Fibroblast of lung (primary cell): ENCODE results near the gene RPS6KA2. TPM values are rescaled to one million over a fixed set of nuclear protein-coding genes. Genes with fewer than 3 reads are reported as not detected.

Experiments
- DNase-seq, 2 donors: peaks; one replicate each; pipeline versions ENCODE4 v3.0.0 to v3.0.0-alpha.2; 2010; ENCODE audit warnings: low read depth in 2 of 2
- H2AFZ ChIP-seq: 2 replicates; pipeline ENCODE4 v1.5.1; 2012; ENCODE audit warnings: low read length, control low read depth, inconsistent platforms
- H3K27ac ChIP-seq: 2 replicates; pipeline ENCODE4 v1.5.1; 2011; ENCODE audit warnings: low read length, control low read depth; ENCODE audit not compliant: insufficient read depth
- H3K27me3 ChIP-seq: 2 replicates; pipeline ENCODE4 v1.5.1; 2011; ENCODE audit warnings: mild to moderate bottlenecking, low read length; ENCODE audit not compliant: control insufficient read depth, insufficient read depth
- H3K36me3 ChIP-seq: 2 replicates; pipeline ENCODE4 v1.5.1; 2011; ENCODE audit warnings: low read length; ENCODE audit not compliant: control insufficient read depth, insufficient read depth
- H3K4me1 ChIP-seq: 2 replicates; pipeline ENCODE4 v1.5.1; 2011; ENCODE audit warnings: low read length; ENCODE audit not compliant: control insufficient read depth, insufficient read depth; ENCODE audit errors: extremely low read depth
- H3K4me2 ChIP-seq: 2 replicates; pipeline ENCODE4 v1.5.1; 2011; ENCODE audit warnings: low read length, control low read depth; ENCODE audit not compliant: insufficient read depth; ENCODE audit errors: extremely low read depth
- H3K4me3 ChIP-seq, 4 experiments: fragments of 200-600 bp in 1 of 4; sonication (generic) in 1 of 4; replicated peaks in 1 of 4; 2 replicates each; pipeline ENCODE4 v1.5.1; 2011 to 2016; ENCODE audit warnings: low read length in 4 of 4, low read depth in 3 of 4, mild to moderate bottlenecking in 3 of 4, control low read depth in 2 of 4, inconsistent platforms in 1 of 4, mixed read lengths in 1 of 4; ENCODE audit not compliant: insufficient read depth in 1 of 4; ENCODE audit errors: control extremely low read depth in 1 of 4
- H3K79me2 ChIP-seq: 2 replicates; pipeline ENCODE4 v1.5.1; 2012; ENCODE audit warnings: mild to moderate bottlenecking, low read length, inconsistent platforms; ENCODE audit not compliant: control insufficient read depth, insufficient read depth
- H3K9ac ChIP-seq: 2 replicates; pipeline ENCODE4 v1.5.1; 2011; ENCODE audit warnings: mild to moderate bottlenecking, low read length, control low read depth; ENCODE audit not compliant: insufficient read depth
- H3K9me3 ChIP-seq: 2 replicates; pipeline ENCODE4 v1.5.1; 2012; ENCODE audit warnings: low read depth, low read length; ENCODE audit not compliant: control insufficient read depth, insufficient read depth
- H4K20me1 ChIP-seq: 2 replicates; pipeline ENCODE4 v1.5.1; 2011; ENCODE audit warnings: low read length; ENCODE audit not compliant: control insufficient read depth, insufficient read depth; ENCODE audit errors: extremely low read depth
- CTCF ChIP-seq, 2 donors: IDR thresholded peaks in 1 of 2; conservative IDR thresholded peaks in 1 of 2; 1 replicate in 1 of 2; 2 replicates in 1 of 2; pipeline ENCODE4 v1.5.1; 2011 to 2012; ENCODE audit warnings: low read length in 2 of 2, control low read depth in 1 of 2, inconsistent platforms in 1 of 2, low read depth in 1 of 2, mild to moderate bottlenecking in 1 of 2
- EZH2 ChIP-seq: IDR thresholded peaks from 2 replicates; pipeline ENCODE4 v1.5.1; 2012; ENCODE audit warnings: low read length, control low read depth, mild to moderate bottlenecking; ENCODE audit errors: missing control alignments
- polyA plus RNA-seq, 2 donors: library from polyadenylated mRNA; depleted of rRNA in 1 of 2; stranded (reverse) in 1 of 2; unstranded in 1 of 2; fragments of >200 nt; gene quantifications; 2 replicates each; pipeline ENCODE4 v1.2.1, GENCODE V29; 2011 to 2012; ENCODE audit warnings: missing spikeins in 1 of 2
- total RNA-seq: library from RNA; depleted of rRNA; stranded (reverse); fragments of >200 nt; gene quantifications from 2 replicates; pipeline ENCODE4 v1.2.1, GENCODE V29; 2014

RPS6KA2 gene
- total and polyA plus RNA-seq, 2 donors (not counting 1 experiment from before 2014, with no cell fraction given): 66.8 to 116 TPM

GRCh38 chr6:166667796-166668610, 41.0 kb upstream of the RPS6KA2 start:
- Histone ChIP-seq H3K79me2 (no peaks in the 10 kb centered on the region), H3K27me3 (peaks cover 14% of the 10 kb centered on the region), H2AFZ (no peak overlapping the region), H3K4me3 (no peak overlapping the region), H3K27ac (no peak overlapping the region), H3K9ac (no peak overlapping the region), H3K36me3 (no peaks in the 10 kb centered on the region), H3K4me2 (no peak overlapping the region), H4K20me1 (no peaks in the 10 kb centered on the region), H3K9me3 (no peaks in the 10 kb centered on the region), H3K4me1 (no peaks in the 10 kb centered on the region)
- no peak for DNase-seq
- TF ChIP-seq CTCF (conservative IDR thresholded peaks at IDR 0.05 in 1 of 2, IDR thresholded peaks at IDR 0.05 in 1 of 2; ENCODE audit: low read depth in 1 of 2, low read length in 2 of 2): no peak
- TF ChIP-seq EZH2: no peak

- H3K36me3 ChIP-seq: no peaks in the 10 kb centered on the region
- TF ChIP-seq EZH2: no peak
- TF ChIP-seq CTCF (conservative IDR thresholded peaks at IDR 0.05 in 1 of 2, IDR thresholded peaks at IDR 0.05 in 1 of 2; ENCODE audit: low read depth in 1 of 2, low read length in 2 of 2): no peak
- H3K9me3 ChIP-seq: no peaks in the 10 kb centered on the region
- no peaks in the 10 kb centered on the region for H4K20me1 ChIP-seq
- peak in 1 of 2 donors; percentile 58 for DNase-seq
- no peak overlapping the region for H3K4me2 ChIP-seq
- H3K9ac ChIP-seq: no peak overlapping the region
- H3K79me2 ChIP-seq: no peaks in the 10 kb centered on the region
- no peaks in the 10 kb centered on the region for H3K4me1 ChIP-seq
- H3K27ac ChIP-seq: no peak overlapping the region
- H3K27me3 ChIP-seq: no peaks in the 10 kb centered on the region
- H3K4me3 ChIP-seq: no peak overlapping the region
- H2AFZ ChIP-seq: no peak overlapping the region
Observed at GRCh38 chr6:166664135-166664534, 37.1 kb upstream of the RPS6KA2 start.

GRCh38 chr6:166663568-166663967, 36.5 kb upstream of the RPS6KA2 start:
- no peak overlapping the region for H2AFZ ChIP-seq
- H3K4me3 ChIP-seq: no peak overlapping the region
- TF ChIP-seq CTCF (conservative IDR thresholded peaks at IDR 0.05 in 1 of 2, IDR thresholded peaks at IDR 0.05 in 1 of 2; ENCODE audit: low read depth in 1 of 2, low read length in 2 of 2) (no peak), EZH2 (no peak)
- H3K9me3 ChIP-seq: no peaks in the 10 kb centered on the region
- H3K4me1 ChIP-seq: no peaks in the 10 kb centered on the region
- H3K9ac ChIP-seq: no peak overlapping the region
- no peaks in the 10 kb centered on the region for H4K20me1 ChIP-seq
- H3K4me2 ChIP-seq: no peak overlapping the region
- H3K79me2 ChIP-seq: no peaks in the 10 kb centered on the region
- no peaks in the 10 kb centered on the region for H3K36me3 ChIP-seq
- H3K27ac ChIP-seq: no peak overlapping the region
- no peaks in the 10 kb centered on the region for H3K27me3 ChIP-seq
- no peak for DNase-seq
